ENCODE data around the gene ANKRD23.

Gene ANKRD23

GRCh38 chr2:96828436-96828835 lies 15.4 kb downstream of the ANKRD23 start:
- Mint-ChIP-seq H3K36me3 (ENCODE audit: low read depth) (peaks cover 46% of the 10 kb centered on the region), H3K27me3 (ENCODE audit: low read depth) (no peaks in the 10 kb centered on the region)

DNA sequence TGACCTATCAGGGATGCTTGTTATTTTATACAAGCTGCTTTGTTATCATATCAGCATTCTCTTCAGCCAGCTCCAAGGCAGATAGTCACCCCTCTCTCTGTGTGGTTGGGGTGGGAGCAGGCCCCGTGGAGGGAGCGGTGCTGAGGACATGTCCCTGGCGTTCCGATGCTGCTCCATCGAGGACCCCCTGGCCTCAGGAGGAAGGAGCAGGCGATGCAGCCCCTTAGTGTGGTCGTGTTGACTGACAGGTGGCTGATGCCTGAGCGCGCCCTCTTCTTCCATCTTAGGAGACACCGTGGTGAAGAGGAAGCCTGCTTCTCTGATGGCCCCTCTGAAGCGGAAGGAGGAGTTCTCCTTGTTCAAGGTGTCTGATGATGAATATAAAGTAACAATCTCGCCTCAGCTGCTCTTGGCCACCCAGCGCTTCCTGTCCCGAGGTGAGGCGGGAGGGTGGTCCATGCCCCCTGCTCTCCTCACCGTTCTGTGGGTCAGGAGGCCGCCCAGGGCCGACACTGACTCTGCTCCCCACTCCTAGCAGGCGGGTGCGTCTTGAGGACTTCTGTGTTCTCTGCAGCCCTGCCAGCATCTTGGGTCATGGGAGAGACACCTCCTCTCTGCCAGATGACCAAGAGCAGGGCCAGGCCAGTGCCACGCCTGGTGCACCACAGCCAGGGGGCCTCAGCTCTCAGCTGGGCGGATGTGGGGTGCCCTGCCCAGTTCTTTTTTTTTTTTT lies 17.1 kb downstream of the ANKRD23 start:
- Mint-ChIP-seq H3K4me3 (no peak overlapping the region), H3K27ac (no peak overlapping the region), H3K9me3 (no peaks in the 10 kb centered on the region), H3K4me1 (ENCODE audit: low read depth) (peaks cover under 1% of the 10 kb centered on the region), H3K36me3 (ENCODE audit: low read depth) (peaks cover 38% of the 10 kb centered on the region), H3K27me3 (ENCODE audit: low read depth) (no peaks in the 10 kb centered on the region)
- DNase-seq (ENCODE audit: low spot score): no peak

More at GRCh38 chr2:96828436-96828835, 15.4 kb downstream of the ANKRD23 start:
- Mint-ChIP-seq H3K4me1 (ENCODE audit: low read depth) (no peaks in the 10 kb centered on the region), H3K4me3 (no peak overlapping the region), H3K9me3 (no peaks in the 10 kb centered on the region), H3K27ac (no peak overlapping the region)
- DNase-seq (ENCODE audit: low spot score): no peak

- no peak overlapping the region for H3K27ac Mint-ChIP-seq
- peaks cover 15% of the 10 kb centered on the region for H3K4me1 Mint-ChIP-seq (ENCODE audit: low read depth)
- peaks cover 35% of the 10 kb centered on the region for H3K36me3 Mint-ChIP-seq (ENCODE audit: low read depth)
Observed at GRCh38 chr2:96825057-96825456, 18.8 kb downstream of the ANKRD23 start.

DNA sequence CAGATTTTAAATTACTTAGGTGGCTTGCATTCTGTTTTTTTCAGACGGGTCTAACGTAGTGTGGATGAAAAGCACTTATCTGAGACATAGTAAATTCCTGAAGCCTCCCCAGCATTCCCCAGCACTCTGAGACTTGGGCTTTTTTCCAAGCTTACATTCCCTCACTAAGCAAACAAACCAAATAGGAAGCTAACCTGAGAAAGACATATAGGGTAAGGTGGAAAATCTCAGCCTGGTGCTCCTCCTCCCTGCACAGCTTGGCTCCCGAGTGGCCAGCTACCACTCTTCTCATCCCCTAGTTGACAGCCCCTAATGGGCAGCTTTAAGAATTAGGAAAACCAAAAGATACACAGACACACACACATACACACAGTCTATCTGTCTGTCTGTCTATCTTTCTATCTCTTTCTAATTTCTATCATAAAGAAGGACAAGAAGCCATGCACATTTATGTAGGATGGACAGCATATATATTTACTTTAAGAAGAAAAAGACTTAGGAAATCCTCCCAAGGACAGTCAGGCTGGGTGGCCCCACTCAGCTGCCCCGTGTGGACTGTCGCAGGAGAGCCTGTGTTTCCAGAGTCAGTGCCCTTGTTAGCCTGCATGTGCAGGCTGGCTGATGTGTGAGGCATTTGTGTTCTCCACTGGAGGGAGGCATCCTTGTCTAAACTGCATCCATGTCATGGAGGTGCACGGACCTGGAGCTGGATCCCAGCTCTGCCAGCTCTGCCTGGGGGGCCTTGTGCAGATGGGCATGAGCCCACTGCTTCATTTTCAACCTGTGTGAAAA lies 19.5 kb downstream of the ANKRD23 start:
- H3K27ac Mint-ChIP-seq: no peak overlapping the region
- no peaks in the 10 kb centered on the region for H3K27me3 Mint-ChIP-seq (ENCODE audit: low read depth)
- peaks cover 23% of the 10 kb centered on the region for H3K4me1 Mint-ChIP-seq (ENCODE audit: low read depth)
- DNase-seq (ENCODE audit: low spot score): no peak
- H3K9me3 Mint-ChIP-seq: no peaks in the 10 kb centered on the region
- peaks cover 35% of the 10 kb centered on the region for H3K36me3 Mint-ChIP-seq (ENCODE audit: low read depth)
- no peak overlapping the region for H3K4me3 Mint-ChIP-seq

More at GRCh38 chr2:96825057-96825456, 18.8 kb downstream of the ANKRD23 start:
- H3K27me3 Mint-ChIP-seq (ENCODE audit: low read depth): no peaks in the 10 kb centered on the region
- DNase-seq (ENCODE audit: low spot score): no peak
- H3K4me3 Mint-ChIP-seq: no peak overlapping the region
- H3K9me3 Mint-ChIP-seq: no peaks in the 10 kb centered on the region

GRCh38 chr2:96823198-96823597 lies 20.6 kb downstream of the ANKRD23 start:
- Mint-ChIP-seq H3K4me1 (ENCODE audit: low read depth) (peaks cover 34% of the 10 kb centered on the region), H3K9me3 (no peaks in the 10 kb centered on the region), H3K27me3 (ENCODE audit: low read depth) (no peaks in the 10 kb centered on the region), H3K36me3 (ENCODE audit: low read depth) (peaks cover 35% of the 10 kb centered on the region), H3K4me3 (no peak overlapping the region), H3K27ac (no peak overlapping the region)
- no peak for DNase-seq (ENCODE audit: low spot score)

GRCh38 chr2:96822786-96823185 lies 21.0 kb downstream of the ANKRD23 start:
- Mint-ChIP-seq H3K27ac (no peak overlapping the region), H3K27me3 (ENCODE audit: low read depth) (no peaks in the 10 kb centered on the region), H3K4me3 (no peak overlapping the region), H3K9me3 (no peaks in the 10 kb centered on the region), H3K4me1 (ENCODE audit: low read depth) (peaks cover 38% of the 10 kb centered on the region), H3K36me3 (ENCODE audit: low read depth) (peaks cover 34% of the 10 kb centered on the region)
- DNase-seq (ENCODE audit: low spot score): no peak

- no peaks in the 10 kb centered on the region for H3K9me3 Mint-ChIP-seq
- H3K36me3 Mint-ChIP-seq (ENCODE audit: low read depth): peaks cover 37% of the 10 kb centered on the region
- H3K4me1 Mint-ChIP-seq (ENCODE audit: low read depth): peaks cover 43% of the 10 kb centered on the region
- peak overlapping the region; percentile 45 for H3K27ac Mint-ChIP-seq
- H3K4me3 Mint-ChIP-seq: peak overlapping the region; percentile 5
- H3K27me3 Mint-ChIP-seq (ENCODE audit: low read depth): no peaks in the 10 kb centered on the region
- no peak for DNase-seq (ENCODE audit: low spot score)
Observed at GRCh38 chr2:96821113-96821675, 22.6 kb downstream of the ANKRD23 start.

GRCh38 chr2:96819876-96820511 lies 23.8 kb downstream of the ANKRD23 start:
- no peaks in the 10 kb centered on the region for H3K27me3 Mint-ChIP-seq (ENCODE audit: low read depth)
- H3K36me3 Mint-ChIP-seq (ENCODE audit: low read depth): peaks cover 37% of the 10 kb centered on the region
- no peaks in the 10 kb centered on the region for H3K9me3 Mint-ChIP-seq
- H3K4me1 Mint-ChIP-seq (ENCODE audit: low read depth): peaks cover 49% of the 10 kb centered on the region
- no peak overlapping the region for H3K27ac Mint-ChIP-seq
- H3K4me3 Mint-ChIP-seq: peak overlapping the region; percentile 24
- DNase-seq (ENCODE audit: low spot score): no peak

GRCh38 chr2:96819128-96819875 lies 24.5 kb downstream of the ANKRD23 start:
- Mint-ChIP-seq H3K27ac (no peak overlapping the region), H3K4me3 (peak overlapping the region; percentile 79), H3K9me3 (no peaks in the 10 kb centered on the region), H3K27me3 (ENCODE audit: low read depth) (no peaks in the 10 kb centered on the region), H3K4me1 (ENCODE audit: low read depth) (peaks cover 52% of the 10 kb centered on the region), H3K36me3 (ENCODE audit: low read depth) (peaks cover 37% of the 10 kb centered on the region)
- DNase-seq (ENCODE audit: low spot score): no peak

DNA sequence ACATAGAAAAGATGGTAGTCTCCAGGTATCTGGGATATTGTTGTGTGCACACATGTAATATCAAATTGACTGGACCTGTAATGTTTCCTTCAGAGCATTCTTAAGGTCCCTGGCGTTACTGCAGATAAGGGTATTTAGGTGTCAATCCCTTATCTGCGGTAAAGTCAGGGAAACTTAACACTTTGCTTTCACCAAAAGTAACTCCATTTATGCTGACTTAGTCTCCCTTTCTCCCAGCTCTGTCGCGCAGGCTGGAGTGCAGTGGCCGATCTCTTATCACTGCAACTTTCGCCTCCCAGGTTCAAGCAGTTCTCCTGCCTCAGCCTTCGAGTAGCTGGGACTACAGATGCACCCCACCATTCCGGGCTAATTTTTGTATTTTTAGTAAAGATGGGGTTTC lies 25.9 kb downstream of the ANKRD23 start:
- no peaks in the 10 kb centered on the region for H3K27me3 Mint-ChIP-seq (ENCODE audit: low read depth)

GRCh38 chr2:96816836-96817702 lies 26.8 kb downstream of the ANKRD23 start:
- Mint-ChIP-seq H3K27ac (peak overlapping the region; percentile 20), H3K9me3 (no peaks in the 10 kb centered on the region), H3K4me1 (ENCODE audit: low read depth) (peaks cover 59% of the 10 kb centered on the region), H3K27me3 (ENCODE audit: low read depth) (no peaks in the 10 kb centered on the region), H3K36me3 (ENCODE audit: low read depth) (peaks cover 31% of the 10 kb centered on the region), H3K4me3 (peak overlapping the region; percentile 79)
- no peak for DNase-seq (ENCODE audit: low spot score)

More for the DNA sequence above, 25.9 kb downstream of the ANKRD23 start:
- H3K4me1 Mint-ChIP-seq (ENCODE audit: low read depth): peaks cover 56% of the 10 kb centered on the region
- peak overlapping the region; percentile 79 for H3K4me3 Mint-ChIP-seq
- H3K27ac Mint-ChIP-seq: peak overlapping the region; percentile 53
- peaks cover 35% of the 10 kb centered on the region for H3K36me3 Mint-ChIP-seq (ENCODE audit: low read depth)
- DNase-seq (ENCODE audit: low spot score): no peak
- H3K9me3 Mint-ChIP-seq: no peaks in the 10 kb centered on the region

DNA sequence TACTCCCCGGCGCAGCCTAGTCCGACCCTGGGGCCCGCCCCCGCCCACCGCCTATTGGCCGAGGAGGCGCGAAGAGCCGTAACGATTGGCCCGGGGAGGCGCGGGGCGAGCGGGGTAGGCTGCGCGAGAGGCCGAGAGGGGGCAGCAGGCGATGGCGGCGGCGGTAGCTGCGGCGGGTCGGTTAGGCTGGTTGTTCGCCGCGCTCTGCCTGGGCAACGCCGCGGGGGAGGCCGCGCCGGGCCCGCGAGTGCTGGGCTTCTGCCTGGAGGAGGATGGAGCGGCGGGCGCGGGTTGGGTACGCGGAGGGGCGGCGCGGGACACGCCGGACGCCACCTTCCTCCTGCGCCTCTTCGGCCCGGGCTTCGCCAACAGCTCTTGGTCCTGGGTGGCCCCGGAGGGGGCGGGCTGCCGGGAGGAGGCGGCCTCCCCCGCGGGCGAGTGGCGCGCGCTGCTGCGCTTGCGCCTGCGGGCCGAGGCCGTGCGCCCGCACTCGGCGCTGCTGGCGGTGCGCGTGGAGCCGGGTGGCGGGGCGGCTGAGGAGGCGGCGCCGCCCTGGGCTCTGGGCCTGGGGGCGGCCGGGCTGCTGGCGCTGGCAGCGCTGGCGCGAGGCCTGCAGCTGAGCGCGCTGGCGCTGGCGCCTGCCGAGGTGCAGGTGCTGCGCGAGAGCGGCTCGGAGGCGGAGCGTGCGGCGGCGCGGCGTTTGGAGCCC lies 27.5 kb downstream of the ANKRD23 start, which contains the start of gene CNNM3:
CNNM3 (plus strand) TSS at position 142 of the 709 bp plus-strand sequence; CDS start at position 152, 10 bp downstream.
- Mint-ChIP-seq H3K27me3 (ENCODE audit: low read depth) (no peaks in the 10 kb centered on the region), H3K36me3 (ENCODE audit: low read depth) (peaks cover 30% of the 10 kb centered on the region), H3K4me1 (ENCODE audit: low read depth) (peaks cover 54% of the 10 kb centered on the region), H3K4me3 (peak within 1 kb of the TSS; percentile 92), H3K9me3 (no peaks in the 10 kb centered on the region), H3K27ac (peak within 1 kb of the TSS; percentile 51)
- peak; percentile 98 for DNase-seq (ENCODE audit: low spot score)

Data from T-helper 2 cell treated with Interferon-gamma antibody and Interleukin-4, amounts not matched to agents 5 μg/mL and 100 μg/mL, for 36 hours (primary cell).